ENCODE measurements around the gene SLC39A3.
A peak's percentile ranks its signal among the peaks of the same experiment; 100 is the strongest.

Gene SLC39A3, protein sequence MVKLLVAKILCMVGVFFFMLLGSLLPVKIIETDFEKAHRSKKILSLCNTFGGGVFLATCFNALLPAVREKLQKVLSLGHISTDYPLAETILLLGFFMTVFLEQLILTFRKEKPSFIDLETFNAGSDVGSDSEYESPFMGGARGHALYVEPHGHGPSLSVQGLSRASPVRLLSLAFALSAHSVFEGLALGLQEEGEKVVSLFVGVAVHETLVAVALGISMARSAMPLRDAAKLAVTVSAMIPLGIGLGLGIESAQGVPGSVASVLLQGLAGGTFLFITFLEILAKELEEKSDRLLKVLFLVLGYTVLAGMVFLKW

DNA sequence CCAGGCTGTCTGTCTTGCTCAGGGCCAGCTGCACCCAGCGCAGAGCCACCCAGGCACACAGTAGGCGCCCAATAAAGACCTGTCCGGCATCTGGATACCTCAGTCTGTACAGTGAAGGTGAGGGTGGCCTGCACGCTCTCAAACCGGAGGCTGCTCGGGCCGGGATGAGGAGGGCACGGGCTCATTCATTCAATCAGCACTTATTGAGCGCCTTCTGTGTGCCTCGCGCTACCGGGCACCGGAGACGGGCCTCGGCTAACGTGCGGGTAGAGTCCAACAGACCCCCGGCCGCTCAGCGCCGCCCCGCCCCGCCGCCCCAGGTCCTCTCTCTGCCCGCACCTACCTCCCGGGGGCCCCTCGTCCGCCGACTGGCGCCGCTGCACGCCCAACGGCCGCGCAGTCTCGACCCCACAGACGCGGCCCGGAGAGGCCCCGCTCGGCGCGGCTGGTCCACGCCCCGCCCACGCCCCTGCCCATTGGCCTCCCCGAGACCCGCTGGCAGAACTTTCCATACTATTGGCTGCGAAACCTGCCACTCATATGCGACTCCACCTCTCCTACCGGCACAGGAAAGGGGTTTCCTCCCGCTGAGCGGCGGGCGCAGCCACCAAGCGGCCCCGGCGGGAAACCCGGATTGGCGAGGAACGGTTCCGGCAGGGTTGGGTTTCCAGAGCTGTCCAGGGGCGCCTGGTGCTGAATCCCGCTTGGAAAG lies at the start of gene SLC39A3:
Gene SLC39A3 (minus strand): TSS at position 416 of the 712 bp plus-strand sequence. CDS start 2,760 bp downstream, outside the sequence.
- peak; percentile 95 for DNase-seq

DNA sequence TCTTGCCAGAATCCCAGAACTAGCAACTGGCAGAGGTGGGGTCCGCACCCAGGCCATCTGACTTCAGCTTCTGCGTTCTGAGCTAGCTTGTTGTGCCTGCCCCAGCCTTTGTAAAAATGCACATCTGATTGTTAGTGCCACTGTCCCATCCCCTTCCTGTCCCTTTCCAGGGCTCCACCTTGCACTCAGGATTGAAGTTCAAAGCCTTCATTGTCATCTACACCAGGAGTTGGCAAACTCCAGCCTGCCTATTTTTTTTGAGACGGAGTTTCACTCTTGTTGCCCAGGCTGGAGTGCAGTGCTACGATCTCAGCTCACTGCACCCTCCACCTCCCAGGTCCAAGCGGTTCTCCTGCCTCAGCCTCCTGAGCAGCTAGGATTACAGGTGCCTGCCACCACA lies 48.4 kb upstream of the SLC39A3 start:
- no peak for DNase-seq

DNA sequence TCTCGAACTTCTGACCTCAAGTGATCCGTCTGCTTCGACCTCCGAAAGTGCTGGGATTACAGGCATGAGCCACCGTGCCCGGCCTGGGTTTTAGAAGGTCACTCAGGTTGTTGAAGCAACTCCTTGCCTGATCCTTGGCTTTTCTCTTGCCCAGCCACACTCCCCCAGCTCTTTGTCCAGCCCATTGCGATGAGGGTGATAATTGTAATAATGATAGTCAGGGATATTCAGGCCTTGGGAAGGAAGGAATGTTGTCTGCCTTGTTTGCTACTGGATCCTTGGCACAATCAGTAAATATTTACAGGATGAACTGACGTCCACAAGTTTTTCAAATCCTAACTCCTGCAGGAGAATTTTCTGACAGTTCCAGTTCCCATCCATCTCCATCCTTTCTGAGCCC lies 47.3 kb upstream of the SLC39A3 start:
- DNase-seq, result no peak

DNA sequence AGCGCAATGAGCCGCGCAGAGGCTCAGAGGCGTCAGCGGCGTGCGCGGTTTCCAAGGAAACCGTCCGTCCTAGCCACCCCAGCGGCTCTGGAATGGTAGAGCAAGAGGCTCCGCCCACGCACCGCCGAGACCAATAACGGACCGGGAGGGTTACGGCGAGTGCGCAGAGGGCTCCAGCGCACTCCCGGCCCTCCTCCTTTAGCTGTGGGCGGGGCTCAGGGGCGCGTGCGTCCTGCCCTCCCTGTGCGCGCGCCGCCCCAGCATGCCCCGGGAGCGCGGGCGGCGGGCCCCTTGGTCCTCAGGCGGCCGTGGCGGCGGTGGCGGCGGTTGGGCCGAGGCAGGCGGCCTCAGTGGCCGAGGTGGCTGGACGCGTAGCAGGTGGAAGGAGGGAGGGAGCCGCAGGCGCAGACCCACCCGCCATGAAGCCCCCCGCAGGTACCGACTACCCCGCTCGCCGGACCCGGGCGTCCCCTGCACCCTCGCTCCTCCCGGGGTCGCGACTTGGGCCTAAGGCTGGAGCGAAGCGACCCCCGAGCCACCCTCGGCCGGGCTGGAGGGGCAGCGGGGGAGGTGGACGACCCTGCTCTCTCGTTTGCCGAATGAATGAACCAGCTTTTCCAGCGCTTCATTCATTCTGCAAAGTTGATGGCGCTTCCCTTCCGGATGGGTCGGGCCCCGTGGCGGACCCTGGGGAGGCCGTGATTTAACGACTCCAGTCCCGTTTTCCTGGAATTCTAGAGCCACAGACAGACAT lies 45.6 kb upstream of the SLC39A3 start, which contains the start of gene THOP1:
Gene THOP1 (plus strand): TSS at position 260 of the 754 bp plus-strand sequence. CDS start 160 bp downstream, at position 420.
- DNase-seq, result peak; percentile 99

DNA sequence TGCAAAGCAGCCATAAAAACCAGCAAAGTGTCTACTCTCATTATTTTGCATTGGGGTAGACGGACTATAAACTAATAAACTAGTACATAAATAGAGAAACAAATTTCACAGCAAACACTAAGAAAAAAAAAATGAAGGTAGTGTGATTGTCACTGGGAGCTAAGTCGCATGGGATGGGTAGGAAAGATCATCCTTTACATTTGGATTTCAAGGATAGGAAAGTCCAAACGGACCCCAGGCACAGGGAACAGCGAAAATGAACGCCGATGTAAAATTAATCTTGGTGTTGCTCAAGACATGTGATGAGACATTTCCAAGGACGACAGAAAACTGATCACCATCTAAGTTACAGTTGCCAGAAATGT lies 43.9 kb upstream of the SLC39A3 start:
- no peak for DNase-seq

DNA sequence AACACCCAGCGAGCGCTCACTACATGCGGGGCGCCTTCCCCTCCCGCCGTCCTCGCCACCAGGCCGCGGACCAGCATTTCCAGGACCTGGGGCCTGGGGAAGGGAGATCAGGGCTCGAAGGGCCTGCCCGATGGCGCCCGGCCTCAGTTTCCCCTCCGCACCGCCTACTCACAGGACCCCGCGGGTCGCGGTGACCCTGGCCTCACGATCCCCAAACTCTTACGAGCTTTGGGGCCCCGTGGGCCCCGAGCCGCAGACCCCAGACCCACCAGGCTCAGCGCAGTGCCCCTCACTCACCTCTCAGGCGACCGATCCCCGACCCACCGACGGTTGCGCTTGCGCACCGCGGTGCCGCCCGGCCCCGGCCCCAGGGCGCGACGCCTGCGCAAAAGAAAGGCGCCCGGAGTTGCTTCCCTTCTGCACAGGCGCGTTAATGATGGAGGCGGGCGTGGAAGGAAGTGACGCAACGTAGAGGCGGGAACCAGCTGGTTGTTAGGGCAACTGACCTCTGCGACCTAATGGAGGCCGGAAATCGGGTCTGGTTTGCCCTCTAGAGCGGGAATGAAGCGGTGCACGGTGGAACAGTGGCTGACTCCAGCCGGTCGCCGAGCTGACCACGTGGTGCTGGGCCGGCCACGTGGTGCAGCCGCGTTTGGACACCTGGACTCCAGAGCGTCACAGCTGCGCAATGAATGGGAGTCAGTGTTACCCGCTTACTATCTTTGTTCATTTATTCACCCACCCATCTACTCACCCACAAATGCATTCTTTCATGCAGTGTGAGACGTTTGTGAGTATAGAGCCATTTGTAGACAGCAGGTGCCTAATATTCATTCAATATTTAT lies 43.3 kb upstream of the SLC39A3 start, which contains the start of gene SGTA:
Gene SGTA (minus strand): TSS at position 338 of the 845 bp plus-strand sequence. CDS start 14,205 bp downstream, outside the sequence.
- peak; percentile 100 for DNase-seq

DNA sequence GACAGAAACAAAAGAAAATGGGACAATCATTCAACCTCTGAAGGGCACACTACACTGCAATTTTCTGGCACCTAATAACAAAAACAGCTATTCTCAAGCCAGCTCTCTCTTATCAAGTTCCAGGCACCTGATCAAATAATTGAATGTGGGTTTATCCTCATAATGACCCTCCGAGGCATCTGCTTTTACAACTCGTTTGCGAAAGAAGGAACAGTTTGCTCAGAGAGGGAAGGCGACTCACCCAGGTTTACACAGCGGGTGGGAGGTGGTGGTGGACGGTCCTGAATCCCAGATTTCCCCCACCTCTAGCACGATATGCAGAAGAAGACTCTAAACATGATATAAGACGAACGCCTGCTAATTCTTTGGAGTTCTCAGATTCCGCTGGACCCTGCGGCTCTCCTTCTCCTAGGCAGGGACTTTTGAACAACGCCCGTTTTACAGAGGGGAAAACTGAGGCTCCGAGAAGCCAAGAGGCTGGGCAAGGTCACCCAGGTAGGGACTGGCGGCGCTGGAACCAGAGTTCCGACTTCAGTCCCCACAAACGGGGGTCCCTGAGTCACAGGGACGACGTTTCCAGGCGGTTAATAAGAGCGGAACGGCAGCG lies 42.6 kb upstream of the SLC39A3 start:
- no peak for DNase-seq

DNA sequence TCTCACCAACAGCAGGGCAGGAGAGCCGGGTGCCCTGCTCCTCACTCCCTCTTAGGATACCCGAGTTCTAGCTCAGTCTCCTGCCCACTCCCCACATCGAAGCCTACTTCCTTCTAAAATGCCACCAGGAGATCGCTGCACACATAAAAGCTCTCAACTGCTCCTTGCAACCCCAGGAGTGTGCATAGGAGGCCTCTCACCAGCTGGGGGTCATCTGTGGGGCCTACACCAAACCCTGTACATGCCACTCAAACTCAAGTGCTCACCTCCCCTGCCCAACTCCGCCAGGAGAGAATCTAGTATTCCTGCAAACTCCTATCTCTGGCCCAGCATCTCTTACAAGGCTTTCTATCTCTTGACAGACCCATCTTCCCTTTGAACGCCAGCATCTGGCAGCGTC lies 40.5 kb upstream of the SLC39A3 start:
- DNase-seq, result no peak

DNA sequence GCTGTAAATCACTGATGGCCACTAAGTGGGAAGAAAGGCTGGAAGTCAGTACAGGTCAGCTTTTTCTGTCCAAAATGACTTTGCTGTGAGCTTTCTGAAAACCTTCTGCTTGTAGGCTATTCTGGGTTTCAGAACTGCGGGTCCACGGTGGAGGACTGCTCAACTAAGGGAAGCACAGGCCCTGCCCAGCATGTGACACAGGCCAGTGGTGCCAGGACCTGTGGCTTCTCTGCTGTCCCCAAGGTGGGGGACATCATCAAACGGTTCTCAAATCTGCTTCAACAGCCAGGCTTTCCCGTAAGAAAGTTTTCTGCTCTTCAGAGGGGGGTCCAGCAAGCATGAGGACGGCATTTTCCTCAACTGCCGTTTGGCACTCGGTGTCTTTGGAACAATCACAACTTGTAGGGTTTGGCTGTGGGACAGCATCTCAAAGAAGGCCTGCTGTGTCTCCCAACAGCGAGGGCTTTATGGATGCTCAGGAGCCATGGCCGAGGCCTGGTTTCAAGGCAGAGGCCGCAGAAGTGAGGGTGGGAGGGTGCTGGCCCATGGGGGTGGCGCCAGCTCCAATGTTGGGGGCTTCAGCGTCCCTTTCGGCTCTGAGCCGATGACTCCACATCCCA lies 39.4 kb upstream of the SLC39A3 start:
- DNase-seq, result no peak

DNA sequence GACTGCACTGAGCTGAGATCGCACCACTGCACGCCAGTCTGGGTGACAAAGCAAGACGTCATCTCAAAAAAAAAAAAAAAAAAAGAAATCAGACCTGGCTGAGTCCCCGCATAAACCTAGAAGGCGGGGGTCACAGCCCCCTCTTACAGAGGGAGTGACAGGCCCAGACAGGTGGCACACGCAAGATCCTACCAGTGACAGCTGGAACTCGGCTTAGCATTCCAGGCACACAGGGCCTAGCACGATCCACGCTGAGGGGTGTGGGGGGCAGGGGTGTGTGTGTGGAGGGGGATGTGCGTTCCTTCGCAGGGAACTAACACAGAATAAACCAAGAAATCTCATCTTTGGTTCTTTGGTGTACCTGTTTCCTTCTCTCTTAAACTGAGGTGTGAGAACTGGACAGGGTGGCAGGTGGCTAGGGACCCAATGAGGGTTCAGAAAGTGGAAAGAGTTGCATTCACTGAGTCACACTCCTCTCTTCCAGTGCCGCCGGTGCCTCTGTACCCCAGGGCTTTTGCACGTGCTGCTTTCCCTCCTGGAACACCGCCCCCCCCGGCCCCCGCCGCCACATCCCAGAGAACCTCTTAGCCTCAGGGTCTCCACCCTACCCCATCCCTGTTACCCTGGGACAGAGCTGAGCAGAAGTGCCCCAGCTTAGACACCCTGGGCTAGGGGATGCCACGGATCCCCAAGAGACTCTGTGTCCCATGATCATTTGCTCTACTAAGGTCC lies 38.3 kb upstream of the SLC39A3 start:
- DNase-seq, result no peak

DNA sequence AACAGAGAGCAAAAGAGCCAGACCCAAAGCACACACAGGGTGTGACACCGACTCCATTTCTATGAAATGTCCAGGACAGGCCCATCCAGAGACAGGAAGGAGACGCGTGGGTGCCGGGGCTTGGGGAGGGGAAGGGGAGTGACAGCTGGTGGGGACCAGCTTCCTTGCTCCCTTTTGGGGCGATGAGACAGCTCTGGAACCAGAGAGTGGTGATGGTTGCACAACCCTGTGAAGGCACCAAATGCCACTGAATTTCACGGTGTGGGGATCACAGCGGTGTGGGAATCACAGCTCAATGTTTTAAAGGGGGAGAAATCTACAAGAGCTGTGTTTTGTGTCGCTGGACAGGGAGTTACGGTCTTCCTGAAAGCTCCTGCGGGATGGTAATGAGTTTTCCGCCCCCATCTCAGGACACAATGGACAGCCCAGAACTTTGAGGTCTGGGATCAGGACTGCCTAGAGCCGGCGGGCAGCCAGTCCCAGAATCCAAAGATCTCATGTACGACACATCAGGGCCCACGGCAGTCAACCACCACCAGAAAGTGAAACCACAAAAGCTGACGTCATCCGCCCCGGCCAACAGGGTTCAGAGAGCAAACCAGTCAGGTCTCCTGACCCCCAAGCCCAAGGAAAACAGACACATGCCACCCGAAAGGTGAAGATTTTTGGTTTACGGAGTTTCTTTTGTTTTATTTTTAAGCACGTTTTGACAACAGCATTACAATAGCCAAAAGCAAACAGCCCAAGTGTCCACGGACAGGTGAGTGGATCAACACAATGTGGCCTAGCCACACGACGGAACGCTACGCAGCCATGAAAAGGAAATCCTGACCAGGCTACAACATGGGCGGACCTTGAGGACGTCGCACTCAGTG lies 36.0 kb upstream of the SLC39A3 start:
- peak; percentile 11 for DNase-seq

DNA sequence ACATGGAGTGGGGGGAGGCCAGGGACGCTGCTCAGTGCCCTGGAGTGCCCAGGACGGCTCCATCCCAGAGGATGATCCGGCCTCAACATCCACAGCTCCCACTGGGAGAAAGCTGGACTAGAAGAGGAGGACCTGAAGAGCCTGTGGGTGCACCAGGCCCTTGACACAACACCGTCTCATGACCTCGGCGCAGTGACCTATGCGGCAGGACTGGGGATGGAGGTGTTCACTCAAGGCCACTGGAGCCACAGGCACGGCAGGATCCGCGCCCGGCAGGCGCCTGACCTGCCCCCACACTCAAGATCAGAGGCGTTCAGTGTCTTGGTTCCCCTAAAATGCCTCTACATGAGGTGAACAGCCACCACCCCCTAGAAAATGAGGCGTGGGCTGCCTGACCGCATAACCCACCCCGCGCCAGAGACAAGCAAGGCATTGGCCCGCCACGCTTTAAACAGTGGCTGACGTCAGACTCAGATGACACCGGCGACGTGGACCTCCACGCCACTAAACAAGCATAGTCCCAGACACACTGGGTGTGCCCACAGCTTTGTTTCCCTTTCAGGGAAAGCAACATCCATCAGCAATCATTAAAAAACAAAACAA lies 35.2 kb upstream of the SLC39A3 start:
- no peak for DNase-seq

DNA sequence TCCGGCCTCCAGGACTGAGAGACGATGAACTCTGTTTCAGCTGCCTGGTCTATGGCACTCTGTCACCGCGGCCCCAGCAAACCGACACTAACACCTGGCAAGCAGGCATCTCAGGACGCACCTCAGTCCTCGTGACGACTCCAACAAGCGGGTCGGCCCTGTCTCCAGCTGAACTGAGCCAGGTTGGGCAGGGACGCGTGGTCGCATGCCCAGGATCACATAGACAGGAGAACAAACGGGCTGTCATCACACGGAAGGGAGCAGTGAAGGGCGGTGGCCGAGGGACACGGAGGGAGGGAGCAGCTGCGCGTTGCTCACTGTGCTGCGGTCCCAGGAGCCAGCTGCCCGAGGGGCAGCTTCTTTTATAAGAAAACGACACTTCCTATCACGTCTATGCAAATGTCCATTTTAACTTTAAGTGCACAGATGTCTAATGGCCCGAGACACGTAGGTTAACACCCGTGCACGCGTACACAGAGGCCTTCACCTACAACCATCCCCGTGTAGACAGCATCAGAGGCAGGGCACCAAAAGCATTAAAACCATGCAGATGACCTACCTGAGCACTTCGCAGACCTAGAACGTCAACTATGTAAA lies 34.4 kb upstream of the SLC39A3 start:
- no peak for DNase-seq

DNA sequence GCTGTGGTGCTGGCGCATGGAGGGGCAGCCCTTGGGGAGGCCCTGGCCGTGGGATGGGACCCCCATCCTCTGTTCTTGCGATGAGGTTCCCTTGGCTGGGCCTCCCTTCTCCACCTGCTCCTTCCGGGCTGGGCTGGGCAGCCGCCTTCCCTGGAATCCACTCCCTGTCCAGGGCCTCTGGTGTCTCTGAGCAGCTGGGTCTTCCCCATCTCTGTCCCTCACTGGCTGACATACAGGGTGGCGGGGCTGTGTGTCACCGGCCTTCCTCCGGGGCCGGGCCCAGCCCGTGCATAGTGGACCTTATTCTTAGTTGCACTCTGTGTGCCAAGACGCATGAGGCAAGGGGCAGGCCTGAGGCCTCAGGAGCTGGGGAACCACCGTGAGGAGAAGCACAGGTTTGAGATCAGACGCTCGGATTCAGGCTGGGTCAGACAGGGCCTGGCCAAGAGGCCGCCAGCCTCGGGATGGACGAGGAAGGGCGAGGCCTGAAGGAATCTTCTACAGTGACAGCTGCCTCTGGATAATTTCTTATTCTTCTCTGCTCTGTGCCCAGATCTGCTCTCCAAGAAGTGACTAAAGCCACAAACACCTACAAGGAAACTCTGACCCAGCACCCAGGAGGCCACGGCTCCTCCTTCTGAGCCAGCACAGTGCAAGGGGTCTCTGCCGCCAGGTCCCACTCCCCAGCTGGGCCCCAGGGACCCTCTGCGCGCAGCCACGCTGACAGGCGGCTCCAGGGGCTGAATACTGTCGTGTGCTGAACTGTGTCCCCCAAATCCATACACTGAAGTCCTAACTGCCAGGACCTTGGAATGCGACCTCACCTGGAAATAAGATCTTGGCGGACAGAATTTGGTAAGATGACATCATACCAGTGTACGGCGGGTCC lies 32.2 kb upstream of the SLC39A3 start:
- DNase-seq, result no peak

DNA sequence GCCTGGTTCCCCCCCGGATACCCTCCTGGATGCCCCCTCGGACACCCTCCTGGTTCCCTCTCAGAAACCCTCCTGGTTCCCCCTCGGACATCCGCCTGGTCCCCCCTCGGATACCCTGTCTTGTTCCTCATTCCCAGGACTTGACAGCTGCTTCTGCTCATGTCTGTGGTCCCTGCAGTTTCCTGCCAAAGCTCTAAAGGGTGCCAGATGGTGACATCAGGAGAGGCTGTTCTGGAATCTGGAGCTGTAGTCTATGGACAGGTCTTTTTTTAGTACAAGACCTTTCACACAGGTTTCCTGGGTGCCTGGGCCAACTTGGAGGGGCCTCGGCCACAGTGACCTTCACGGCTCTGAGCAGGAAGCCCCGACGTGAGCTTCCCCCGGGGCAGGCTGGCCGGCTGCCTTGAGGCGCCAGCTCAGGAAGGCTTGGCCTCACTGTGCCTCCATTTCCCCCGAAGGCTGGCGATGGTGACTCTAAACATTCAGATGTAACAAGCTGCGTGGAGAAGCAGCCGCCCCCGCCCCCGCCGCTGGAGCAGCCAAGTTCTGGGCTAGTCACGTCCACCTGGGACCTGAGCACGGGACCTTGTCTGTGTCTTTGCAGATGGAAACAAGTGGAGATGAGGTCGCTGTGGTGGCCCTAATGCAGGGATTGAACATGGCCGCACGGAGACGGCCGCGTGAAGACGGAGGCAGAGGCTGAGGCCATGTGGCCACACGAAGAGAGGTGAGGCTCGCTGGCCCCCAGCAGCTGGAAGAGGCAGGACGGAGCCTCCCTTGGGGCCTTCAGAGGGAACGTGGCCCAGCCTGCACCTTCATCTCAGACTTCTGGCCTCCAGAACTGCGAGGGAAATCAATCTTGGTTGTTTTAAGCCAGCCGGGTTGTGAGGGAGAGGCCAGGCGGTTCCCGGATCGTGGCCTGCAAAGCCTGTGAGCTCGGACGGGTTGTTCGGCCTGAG lies 30.5 kb upstream of the SLC39A3 start:
- no peak for DNase-seq

DNA sequence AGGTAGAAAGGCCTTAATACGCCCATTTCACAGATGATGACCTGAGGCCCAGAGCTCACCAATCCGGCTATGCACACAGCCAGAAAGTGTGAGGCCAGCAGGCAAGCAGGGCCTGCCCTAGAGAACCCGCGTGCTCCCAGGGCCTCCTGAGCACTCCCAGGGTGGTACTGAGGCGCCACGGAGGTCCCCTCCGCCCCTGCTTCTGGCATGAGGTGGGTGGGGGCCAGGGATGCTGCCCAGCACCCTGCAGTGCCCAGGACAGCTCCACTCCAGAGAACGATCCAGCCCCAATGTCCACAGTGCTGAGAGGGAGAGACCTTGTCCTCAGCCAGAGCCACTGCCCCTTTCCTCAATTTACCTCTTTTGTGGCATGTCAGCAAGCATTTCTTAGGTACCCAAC lies 29.4 kb upstream of the SLC39A3 start:
- no peak for DNase-seq

All from HCEC 1CT (cell line).